KMS-11 (cell line): ENCODE results near the gene S100PBP.
"Not testable (repeated sequence)": the region's sequence is repeated elsewhere in the genome, so short reads cannot be mapped to it uniquely, and the experiment has no call there.

Experiments
- H2AFZ ChIP-seq: fragments of 200-600 bp; sonication (generic); 2 replicates; pipeline ENCODE4 v1.6.1; 2016; ENCODE audit warnings: antibody characterized with exemption, mixed run types, low read depth
- H3K27ac ChIP-seq: fragments of 200-600 bp; sonication (generic); 2 replicates; pipeline ENCODE4 v1.6.1; 2016; ENCODE audit warnings: mild to moderate bottlenecking, mixed run types
- H3K27me3 ChIP-seq: fragments of 200-600 bp; sonication (generic); 2 replicates; pipeline ENCODE4 v1.6.1; 2017; ENCODE audit warnings: mild to moderate bottlenecking, low read depth, mixed run types, moderate library complexity; ENCODE audit not compliant: insufficient read depth
- H3K36me3 ChIP-seq: fragments of 200-600 bp; sonication (generic); 2 replicates; pipeline ENCODE4 v1.6.1; 2017; ENCODE audit warnings: mild to moderate bottlenecking, mixed run types; ENCODE audit not compliant: insufficient read depth
- H3K4me1 ChIP-seq: fragments of 200-600 bp; sonication (generic); 2 replicates; pipeline ENCODE4 v1.6.1; 2016; ENCODE audit warnings: mild to moderate bottlenecking, low read depth, mixed run types; ENCODE audit not compliant: poor library complexity, severe bottlenecking
- H3K4me2 ChIP-seq: fragments of 200-600 bp; sonication (generic); 2 replicates; pipeline ENCODE4 v1.7.0; 2016; ENCODE audit warnings: mild to moderate bottlenecking, mixed run types
- H3K4me3 ChIP-seq: fragments of 200-600 bp; sonication (generic); IDR thresholded peaks from 2 replicates; pipeline ENCODE4 v1.6.1; 2017; ENCODE audit warnings: low read depth, low read length, mixed read lengths; ENCODE audit not compliant: insufficient read depth
- H3K79me2 ChIP-seq: fragments of 200-600 bp; sonication (generic); 2 replicates; pipeline ENCODE4 v1.6.1; 2016; ENCODE audit warnings: low read depth, mixed run types; ENCODE audit not compliant: insufficient read depth
- H3K9ac ChIP-seq: fragments of 200-600 bp; sonication (generic); 2 replicates; pipeline ENCODE4 v1.6.1; 2016; ENCODE audit warnings: mild to moderate bottlenecking, mixed run types
- H4K20me1 ChIP-seq: fragments of 200-600 bp; sonication (generic); 2 replicates; pipeline ENCODE4 v1.6.1; 2016; ENCODE audit warnings: mild to moderate bottlenecking, mixed run types; ENCODE audit not compliant: insufficient read depth
- TF ChIP-seq, protein P1 (sequence below): fragments of 200-600 bp; sonication (generic); conservative IDR thresholded peaks from 2 replicates; pipeline ENCODE4 v1.6.1; 2017; ENCODE audit warnings: low read depth, mild to moderate bottlenecking, antibody characterized with exemption, low read length, moderate library complexity, mixed read lengths

The S100PBP gene

DNA sequence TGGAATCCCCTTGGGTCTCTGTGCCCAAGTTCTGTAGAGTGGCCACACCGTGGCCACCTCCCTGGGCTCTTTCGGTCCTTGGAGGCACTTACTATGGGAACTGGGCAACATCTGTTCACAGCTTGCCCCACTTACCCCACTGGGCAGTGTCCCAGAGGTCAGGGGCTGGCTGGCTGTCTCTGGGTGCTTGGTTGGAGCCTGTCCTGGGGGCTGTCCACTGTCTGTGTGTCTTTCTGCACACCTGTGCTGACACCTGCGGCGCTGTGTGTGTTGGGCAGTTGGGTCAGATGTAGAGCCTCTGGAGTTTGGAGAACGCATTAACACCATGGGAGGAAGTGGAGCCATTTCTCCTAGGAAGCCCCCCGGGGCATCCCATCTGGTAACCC lies 85.1 kb downstream of the S100PBP start:
- H2AFZ ChIP-seq, result no peak overlapping the region
- no peak overlapping the region for H3K4me2 ChIP-seq
- H3K36me3 ChIP-seq, result no peaks in the 10 kb centered on the region
- no peak overlapping the region for H3K27ac ChIP-seq
- H3K4me1 ChIP-seq, result no peaks in the 10 kb centered on the region
- H3K9ac ChIP-seq, result no peak overlapping the region
- no peaks in the 10 kb centered on the region for H3K27me3 ChIP-seq
- no peaks in the 10 kb centered on the region for H4K20me1 ChIP-seq
- H3K79me2 ChIP-seq, result no peaks in the 10 kb centered on the region
- no peak overlapping the region for H3K4me3 ChIP-seq
- TF ChIP-seq, protein P1, sequence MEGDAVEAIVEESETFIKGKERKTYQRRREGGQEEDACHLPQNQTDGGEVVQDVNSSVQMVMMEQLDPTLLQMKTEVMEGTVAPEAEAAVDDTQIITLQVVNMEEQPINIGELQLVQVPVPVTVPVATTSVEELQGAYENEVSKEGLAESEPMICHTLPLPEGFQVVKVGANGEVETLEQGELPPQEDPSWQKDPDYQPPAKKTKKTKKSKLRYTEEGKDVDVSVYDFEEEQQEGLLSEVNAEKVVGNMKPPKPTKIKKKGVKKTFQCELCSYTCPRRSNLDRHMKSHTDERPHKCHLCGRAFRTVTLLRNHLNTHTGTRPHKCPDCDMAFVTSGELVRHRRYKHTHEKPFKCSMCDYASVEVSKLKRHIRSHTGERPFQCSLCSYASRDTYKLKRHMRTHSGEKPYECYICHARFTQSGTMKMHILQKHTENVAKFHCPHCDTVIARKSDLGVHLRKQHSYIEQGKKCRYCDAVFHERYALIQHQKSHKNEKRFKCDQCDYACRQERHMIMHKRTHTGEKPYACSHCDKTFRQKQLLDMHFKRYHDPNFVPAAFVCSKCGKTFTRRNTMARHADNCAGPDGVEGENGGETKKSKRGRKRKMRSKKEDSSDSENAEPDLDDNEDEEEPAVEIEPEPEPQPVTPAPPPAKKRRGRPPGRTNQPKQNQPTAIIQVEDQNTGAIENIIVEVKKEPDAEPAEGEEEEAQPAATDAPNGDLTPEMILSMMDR, result no peak

DNA sequence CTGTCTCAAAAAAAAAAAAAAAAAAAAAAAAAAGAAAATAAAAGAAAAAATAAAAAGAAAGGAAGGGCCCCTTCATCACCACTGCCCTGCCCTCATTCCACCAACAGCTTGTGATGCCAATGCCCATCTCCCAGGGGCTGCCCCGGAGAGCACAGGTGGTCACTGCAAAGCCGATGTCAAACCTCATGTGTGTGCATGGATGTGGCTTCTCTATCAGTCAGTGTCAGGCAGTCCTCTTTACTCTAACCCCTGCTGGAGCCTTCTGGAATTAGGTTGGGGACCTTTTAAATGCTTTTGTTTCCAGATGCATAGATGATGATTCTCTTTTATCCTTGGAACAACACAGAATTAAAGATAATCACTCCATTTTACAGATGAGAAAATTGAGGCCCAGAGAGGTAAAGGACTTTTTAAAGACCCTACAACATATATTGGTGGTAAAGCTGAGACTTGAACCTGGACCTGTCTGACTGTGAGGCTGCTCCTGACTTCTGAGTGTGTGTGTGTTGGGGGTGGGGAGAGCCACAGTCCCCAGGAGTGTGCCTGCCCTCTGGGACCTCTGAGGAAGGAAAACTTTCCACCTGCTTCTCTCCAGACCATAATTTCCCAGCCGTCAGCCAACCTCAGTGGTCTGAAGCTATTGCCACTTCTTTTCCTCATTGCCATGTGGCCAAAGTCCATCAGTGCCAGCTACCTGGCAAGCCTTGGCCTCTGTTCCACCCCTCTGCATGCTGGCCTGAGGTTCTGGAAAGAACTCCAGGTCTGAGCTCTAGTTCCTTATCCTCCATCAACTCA lies 86.7 kb downstream of the S100PBP start:
- TF ChIP-seq, protein P1, result no peak
- Histone ChIP-seq H4K20me1 (no peaks in the 10 kb centered on the region), H3K9ac (no peak overlapping the region), H3K36me3 (no peaks in the 10 kb centered on the region), H3K4me1 (no peaks in the 10 kb centered on the region), H2AFZ (no peak overlapping the region), H3K27ac (no peak overlapping the region), H3K4me3 (no peak overlapping the region), H3K4me2 (no peak overlapping the region), H3K27me3 (no peaks in the 10 kb centered on the region), H3K79me2 (no peaks in the 10 kb centered on the region)

DNA sequence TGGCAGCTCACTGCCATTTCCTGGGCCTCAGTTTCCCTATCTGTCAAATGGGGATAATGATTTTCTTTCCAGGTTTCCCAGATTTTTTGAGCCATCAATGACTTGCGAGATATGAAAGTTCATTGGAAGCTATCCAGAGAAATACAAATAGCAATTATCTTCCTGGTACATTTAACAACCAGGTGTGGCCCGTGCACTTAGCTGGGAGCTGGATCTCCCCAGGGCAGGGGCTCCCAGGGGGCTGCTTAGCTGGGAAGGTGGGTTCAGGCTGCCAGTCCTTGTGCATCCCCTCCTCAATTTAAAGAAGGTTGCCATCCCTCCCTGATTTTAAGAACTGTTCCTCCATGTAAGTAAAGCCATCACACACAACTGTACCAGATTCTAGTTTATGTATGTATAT lies 87.3 kb downstream of the S100PBP start:
- no peaks in the 10 kb centered on the region for H3K36me3 ChIP-seq
- H3K4me1 ChIP-seq, result no peaks in the 10 kb centered on the region
- TF ChIP-seq, protein P1, result no peak
- no peak overlapping the region for H3K9ac ChIP-seq
- no peak overlapping the region for H2AFZ ChIP-seq
- no peak overlapping the region for H3K27ac ChIP-seq
- H3K4me3 ChIP-seq, result no peak overlapping the region
- no peaks in the 10 kb centered on the region for H4K20me1 ChIP-seq
- H3K27me3 ChIP-seq, result no peaks in the 10 kb centered on the region
- H3K79me2 ChIP-seq, result no peaks in the 10 kb centered on the region
- H3K4me2 ChIP-seq, result no peak overlapping the region

DNA sequence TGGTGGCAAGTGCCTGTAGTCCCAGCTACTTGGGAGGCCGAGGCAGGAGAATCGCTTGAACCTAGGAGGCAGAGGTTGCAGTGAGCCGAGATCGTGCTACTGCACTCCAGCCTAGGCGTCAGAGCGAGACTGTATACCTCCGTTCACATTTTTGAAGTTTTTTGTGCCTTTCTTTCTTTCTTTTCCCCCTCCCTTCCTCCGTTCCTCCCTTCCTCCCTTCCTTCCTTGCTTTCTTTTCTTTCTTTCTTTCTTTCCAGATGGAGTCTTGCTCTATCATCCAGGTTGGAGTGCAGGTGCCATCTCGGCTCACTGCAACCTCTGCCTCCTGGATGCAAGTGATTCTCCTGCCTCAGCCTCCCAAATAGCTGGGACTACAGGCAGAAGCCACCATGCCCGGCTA lies 88.1 kb downstream of the S100PBP start:
- not testable (repeated sequence) for H3K4me2 ChIP-seq, H3K36me3 ChIP-seq, H3K9ac ChIP-seq, H3K27me3 ChIP-seq, H4K20me1 ChIP-seq, H3K4me3 ChIP-seq, H2AFZ ChIP-seq, H3K4me1 ChIP-seq, H3K79me2 ChIP-seq, H3K27ac ChIP-seq

DNA sequence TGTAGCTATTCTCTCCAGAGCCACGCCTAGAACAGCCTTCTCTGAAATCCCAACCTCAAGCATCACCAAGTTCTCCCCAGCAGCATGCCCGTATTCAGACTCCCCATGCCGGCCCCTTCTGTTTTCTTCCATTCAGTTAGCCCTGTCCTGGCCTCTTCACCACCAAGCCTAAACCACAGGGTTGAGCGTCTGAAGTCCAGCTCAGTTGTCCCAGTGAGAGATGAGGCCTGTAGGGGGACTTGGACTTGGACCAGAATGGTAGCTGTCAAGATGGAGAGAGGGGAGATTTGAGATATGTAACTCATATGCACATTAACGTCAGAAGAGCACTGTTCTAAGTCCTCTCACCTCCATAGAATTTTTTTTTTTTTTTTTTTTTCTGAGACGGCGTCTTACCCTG lies 89.2 kb downstream of the S100PBP start:
- TF ChIP-seq, protein P1, result no peak
- Histone ChIP-seq H3K4me2 (no peak overlapping the region), H4K20me1 (no peaks in the 10 kb centered on the region), H3K9ac (no peak overlapping the region), H3K27ac (no peak overlapping the region), H3K36me3 (no peaks in the 10 kb centered on the region), H3K4me1 (no peaks in the 10 kb centered on the region), H3K79me2 (no peaks in the 10 kb centered on the region), H3K27me3 (no peaks in the 10 kb centered on the region), H3K4me3 (no peak overlapping the region), H2AFZ (no peak overlapping the region)
